ENCODE data around the gene RCAN2.

The RCAN2 gene

DNA sequence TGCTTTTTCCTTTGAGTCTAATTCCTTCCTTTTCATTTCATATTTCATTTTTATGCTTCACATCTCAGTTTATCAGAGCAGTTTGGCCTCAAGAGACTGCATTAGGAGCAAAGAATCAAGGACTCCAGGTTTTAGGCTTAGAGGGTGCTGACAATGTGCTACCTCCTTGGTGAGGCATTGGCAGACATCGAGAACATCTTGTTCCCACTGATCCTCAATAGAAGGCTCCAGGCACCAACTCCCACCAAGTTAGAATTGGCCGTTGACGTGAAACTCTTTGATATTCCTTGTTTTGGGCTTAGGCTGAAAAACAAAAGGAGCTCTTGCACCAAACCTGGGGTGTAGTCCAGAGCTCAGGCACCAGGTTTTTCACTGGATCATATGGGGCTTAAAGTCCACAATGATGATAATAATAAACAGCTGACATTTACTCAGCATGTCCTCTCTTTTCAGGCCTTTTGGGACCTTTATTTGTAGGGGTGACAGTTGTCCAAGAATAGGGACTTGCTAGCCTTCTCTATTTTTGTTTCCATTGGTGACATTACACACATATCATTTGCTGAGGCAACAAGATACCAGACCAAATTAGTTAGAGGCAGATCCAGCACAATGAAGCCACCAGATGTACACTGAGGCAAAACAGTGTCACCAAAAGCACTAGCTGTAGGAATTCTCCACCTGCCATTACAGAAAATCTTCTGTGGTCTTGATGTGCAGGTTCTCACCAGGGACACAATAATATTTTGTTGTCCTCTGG, 239.5 kb downstream of the RCAN2 start:
- in situ Hi-C loops (cut with HindIII; ENCODE audit: low pct_ligation_motif_present, low pct_unique_long_range_greater_than_20kb, low sequenced_read_pairs), result no loop called here
- no peak for DNase-seq

DNA sequence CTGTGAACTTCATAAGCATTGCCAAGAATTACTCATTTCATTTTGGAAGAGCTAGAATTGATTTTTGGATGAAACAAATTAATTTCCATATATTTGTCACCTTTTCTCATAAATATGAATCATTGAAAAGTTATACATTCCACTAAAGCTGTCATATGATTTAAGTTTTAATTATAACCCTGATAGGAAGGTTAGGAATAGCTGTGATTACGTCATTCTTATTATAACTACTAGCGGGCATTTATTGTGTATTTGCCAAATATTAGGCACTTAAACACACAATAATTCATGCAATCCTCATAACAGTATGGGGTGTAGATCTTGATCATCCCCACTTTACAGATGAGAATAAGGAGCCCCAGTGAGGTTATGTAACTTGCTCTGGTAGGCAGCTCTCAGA, 243.1 kb downstream of the RCAN2 start:
- DNase-seq, result no peak
- in situ Hi-C loops (cut with HindIII; ENCODE audit: low pct_ligation_motif_present, low pct_unique_long_range_greater_than_20kb, low sequenced_read_pairs), result no loop called here

DNA sequence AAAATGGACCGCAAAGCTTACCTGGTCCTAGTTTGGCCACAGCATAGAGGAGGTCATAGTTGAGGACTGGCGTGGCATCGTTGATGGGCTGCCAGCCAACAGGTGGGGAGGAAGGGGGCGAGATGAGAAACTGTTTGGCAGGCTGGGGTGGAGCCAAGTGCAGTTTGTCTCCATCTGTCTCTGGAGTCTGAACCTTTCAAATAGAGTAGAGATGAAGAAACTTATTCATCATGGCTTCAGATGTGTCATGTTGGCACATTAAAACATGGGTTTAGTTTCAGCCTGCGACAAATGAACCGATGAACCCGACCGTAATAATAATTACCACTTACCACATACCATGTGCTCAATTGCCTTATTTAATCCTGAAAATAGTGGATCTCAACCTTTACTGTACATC, 244.5 kb downstream of the RCAN2 start:
- DNase-seq, result no peak
- in situ Hi-C loops (cut with HindIII; ENCODE audit: low pct_ligation_motif_present, low pct_unique_long_range_greater_than_20kb, low sequenced_read_pairs), result no loop called here

DNA sequence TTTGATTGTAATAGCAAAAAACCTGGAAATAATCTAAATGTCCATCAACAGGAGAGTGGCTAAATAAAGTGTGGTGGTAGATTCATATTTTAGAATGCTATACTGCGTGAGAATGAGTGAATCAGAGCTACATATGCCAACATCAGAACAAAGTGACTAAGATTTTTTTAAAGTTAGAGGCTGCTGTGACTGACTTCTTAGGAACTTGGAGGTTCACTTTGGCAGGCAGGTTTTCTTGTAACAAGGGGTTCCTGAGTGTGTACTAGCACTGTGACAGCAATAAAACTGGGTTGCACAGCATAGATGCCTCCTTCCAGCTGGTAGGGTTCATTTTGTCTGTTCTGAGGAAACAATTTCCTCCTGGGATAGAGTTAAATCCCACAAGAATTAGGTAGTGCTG, 245.2 kb downstream of the RCAN2 start:
- DNase-seq, result no peak
- in situ Hi-C loops (cut with HindIII; ENCODE audit: low pct_ligation_motif_present, low pct_unique_long_range_greater_than_20kb, low sequenced_read_pairs), result no loop called here

DNA sequence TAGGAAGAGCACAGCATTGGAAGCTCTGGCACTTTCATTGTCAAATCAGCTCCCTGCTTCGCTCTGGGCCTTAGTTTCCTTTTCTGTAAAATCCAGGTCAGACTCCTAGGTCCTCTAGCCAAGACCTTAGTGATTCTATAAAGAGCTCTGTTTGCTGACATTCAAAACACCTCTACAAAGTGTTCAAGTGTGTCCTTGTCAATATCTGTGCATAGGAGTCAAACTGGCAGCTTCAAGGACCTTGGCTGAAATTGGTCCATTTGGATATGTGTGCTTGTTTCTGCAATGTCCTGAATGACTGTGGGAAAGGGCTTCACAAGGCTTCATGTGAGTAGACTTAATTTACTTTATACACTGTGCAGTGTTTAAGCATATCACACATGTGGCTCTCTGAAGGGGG, 246.6 kb downstream of the RCAN2 start:
- DNase-seq, result no peak
- in situ Hi-C loops (cut with HindIII; ENCODE audit: low pct_ligation_motif_present, low pct_unique_long_range_greater_than_20kb, low sequenced_read_pairs), result no loop called here

DNA sequence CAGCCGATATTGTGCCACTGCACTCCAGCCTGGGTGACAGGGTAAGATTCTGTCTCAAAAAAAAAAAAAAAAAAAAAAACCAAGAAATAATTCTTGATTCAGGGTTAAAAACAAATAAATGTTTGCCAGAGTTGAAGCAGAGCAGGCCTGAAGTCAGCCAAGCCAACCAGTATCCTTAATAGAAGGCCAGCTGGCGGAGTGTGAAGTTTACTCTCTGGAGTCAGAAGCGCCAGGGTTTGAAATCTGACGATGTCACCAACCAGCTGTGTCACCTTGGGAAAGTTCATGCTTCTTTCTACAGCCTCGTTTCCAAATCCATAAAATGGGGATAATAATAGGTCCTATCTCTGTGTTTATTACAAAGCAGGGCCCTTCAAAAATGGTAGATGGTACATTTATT, 247.5 kb downstream of the RCAN2 start:
- no peak for DNase-seq
- in situ Hi-C loops (cut with HindIII; ENCODE audit: low pct_ligation_motif_present, low pct_unique_long_range_greater_than_20kb, low sequenced_read_pairs), result no loop called here

DNA sequence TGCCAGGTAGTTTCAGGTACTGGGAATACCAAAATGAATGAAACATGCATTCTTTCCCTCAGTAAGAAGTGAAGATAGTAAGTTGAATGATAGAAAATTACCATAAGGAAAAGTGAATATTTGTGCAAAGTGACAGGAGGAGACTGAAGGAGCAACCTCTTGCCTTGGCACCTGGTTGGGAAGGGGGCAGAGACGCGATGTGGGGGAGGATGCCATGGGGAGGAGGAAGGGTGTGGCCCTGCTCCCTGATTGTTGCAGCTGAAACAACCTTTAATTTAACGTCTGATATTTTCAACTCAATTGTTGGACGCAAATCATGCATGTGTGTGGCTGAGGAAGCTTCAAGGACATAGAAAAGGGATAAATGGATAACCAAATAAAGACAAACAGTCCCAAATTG, 248.3 kb downstream of the RCAN2 start:
- in situ Hi-C loops (cut with HindIII; ENCODE audit: low pct_ligation_motif_present, low pct_unique_long_range_greater_than_20kb, low sequenced_read_pairs), result no loop called here
- no peak for DNase-seq

DNA sequence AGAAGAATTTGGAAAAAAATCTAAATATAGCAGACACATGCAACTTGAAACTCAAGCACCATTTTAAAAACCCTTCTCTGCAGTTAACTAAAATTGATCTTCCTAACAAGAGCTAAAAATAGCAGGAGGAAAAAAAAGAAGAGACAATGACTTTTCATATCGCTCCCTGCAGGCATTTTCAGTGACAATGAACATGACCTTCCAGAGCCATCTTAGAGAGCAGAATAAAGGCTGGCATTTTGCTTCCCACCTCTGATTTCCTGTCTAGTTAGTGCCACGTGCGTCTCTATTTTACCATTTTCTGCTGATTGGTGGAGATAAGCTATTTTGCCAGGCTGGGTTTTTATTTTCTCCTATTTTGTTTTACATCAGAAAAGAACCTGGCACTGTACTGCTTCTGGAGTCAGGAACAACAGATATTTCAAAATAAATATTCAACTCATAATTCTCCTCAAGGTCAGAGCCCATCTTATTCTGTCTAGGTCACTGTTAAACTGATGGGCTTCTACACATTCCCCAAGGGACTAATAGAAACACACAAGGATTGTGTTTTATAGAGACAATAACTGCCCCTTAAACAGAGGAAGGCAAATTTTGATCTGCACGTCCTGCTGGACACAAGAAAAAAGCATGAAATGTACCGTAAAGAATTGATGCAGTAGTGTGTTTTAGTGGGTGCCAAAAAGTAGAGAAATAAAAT, 250.2 kb downstream of the RCAN2 start:
- in situ Hi-C loops (cut with HindIII; ENCODE audit: low pct_ligation_motif_present, low pct_unique_long_range_greater_than_20kb, low sequenced_read_pairs), result no loop called here
- DNase-seq, result no peak

DNA sequence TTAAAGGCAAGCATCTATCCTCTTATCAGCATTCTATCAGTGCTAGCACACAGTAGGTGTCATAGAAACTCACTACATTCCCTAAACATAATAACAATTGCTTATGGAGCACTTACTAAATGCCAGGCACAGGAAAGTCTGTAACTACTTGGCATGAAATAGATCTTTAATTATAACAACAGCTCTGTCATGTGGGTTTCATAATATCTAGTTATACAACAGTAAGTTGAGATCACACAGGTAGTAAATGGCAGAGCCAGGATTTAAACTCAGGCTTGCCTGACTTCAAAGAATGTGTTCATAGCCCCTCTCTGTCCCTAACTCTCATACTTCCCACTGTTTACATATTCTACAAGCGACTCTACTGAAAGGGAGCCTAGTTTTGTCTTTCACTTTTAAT, 254.5 kb downstream of the RCAN2 start:
- in situ Hi-C loops (cut with HindIII; ENCODE audit: low pct_ligation_motif_present, low pct_unique_long_range_greater_than_20kb, low sequenced_read_pairs), result no loop called here
- no peak for DNase-seq

DNA sequence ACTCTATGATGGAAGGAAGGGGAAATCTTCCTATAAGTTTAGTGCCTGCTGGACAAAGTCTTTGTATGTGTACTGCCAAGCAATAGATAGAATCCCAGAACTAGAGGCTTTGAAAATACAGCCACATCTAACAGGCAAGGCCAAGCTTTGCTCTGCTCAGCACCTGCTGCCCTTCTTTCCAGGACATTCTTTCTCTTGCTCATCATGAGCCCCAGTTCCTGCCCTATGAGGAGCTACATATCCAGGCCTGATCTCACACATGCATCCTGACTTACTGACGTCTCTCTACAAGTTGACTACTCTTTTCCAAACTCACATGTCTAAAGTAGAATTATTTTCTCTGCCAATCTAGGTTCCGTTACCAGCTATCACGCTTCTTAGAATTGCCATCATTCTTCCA, 256.0 kb downstream of the RCAN2 start:
- in situ Hi-C loops (cut with HindIII; ENCODE audit: low pct_ligation_motif_present, low pct_unique_long_range_greater_than_20kb, low sequenced_read_pairs), result no loop called here
- no peak for DNase-seq

DNA sequence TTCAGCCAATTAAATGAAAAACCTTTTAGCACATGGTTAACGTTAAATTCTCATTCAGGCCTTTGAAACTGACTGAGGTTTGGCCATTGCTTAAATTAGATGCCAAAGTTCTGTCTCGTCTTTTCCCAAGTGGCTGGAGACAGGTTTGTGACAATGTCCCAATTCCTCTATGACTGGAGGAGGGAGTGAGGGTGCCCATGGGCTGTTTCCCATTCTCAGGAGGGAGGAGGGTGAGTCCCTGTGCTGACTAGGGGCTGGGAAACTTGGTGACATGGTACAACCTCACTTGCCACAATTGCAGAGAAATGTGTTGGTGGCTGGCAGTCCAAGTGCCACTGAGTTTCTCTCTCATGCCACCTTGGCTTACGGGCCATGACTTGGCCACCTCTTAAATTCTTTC, 256.5 kb downstream of the RCAN2 start:
- in situ Hi-C loops (cut with HindIII; ENCODE audit: low pct_ligation_motif_present, low pct_unique_long_range_greater_than_20kb, low sequenced_read_pairs), result no loop called here
- no peak for DNase-seq

DNA sequence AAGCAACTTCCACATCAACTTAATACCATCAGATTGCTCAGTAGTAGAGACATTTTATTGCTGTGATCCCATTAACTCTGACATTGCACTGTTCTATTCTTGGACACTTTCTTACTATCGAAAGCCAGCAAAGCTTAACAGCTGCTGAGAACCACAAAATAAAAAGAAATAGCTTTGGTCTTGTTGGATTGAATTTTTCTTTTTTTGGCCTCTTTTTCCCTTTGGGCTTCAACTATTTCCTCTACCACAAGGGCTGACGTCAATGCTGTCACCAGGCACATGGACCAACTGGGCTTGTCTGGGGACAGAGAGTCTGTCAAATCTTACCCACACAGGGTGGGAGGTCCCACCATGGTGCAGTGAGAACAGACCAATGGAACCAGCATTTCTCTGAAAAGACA, 257.1 kb downstream of the RCAN2 start:
- DNase-seq, result no peak
- in situ Hi-C loops (cut with HindIII; ENCODE audit: low pct_ligation_motif_present, low pct_unique_long_range_greater_than_20kb, low sequenced_read_pairs), result no loop called here

DNA sequence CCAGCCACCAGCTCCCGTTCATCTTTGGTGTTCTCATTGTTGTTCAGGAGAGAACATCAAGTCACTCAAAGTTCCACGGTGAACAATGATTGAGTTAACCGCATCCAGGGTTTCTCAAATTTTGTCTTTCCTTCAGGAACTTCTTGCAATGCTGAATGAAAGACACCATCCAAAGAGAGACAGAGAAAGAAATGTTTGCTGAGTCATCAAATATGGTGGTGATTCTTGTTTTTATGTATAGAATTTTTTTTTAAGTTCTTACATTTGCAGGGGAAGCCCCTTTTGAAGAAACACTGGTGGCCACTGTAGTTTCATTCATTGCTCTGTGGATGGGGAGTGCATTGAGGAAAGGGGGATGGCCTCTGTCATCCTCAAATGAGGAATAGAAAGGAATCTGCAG, 258.1 kb downstream of the RCAN2 start:
- in situ Hi-C loops (cut with HindIII; ENCODE audit: low pct_ligation_motif_present, low pct_unique_long_range_greater_than_20kb, low sequenced_read_pairs), result no loop called here
- DNase-seq, result no peak

DNA sequence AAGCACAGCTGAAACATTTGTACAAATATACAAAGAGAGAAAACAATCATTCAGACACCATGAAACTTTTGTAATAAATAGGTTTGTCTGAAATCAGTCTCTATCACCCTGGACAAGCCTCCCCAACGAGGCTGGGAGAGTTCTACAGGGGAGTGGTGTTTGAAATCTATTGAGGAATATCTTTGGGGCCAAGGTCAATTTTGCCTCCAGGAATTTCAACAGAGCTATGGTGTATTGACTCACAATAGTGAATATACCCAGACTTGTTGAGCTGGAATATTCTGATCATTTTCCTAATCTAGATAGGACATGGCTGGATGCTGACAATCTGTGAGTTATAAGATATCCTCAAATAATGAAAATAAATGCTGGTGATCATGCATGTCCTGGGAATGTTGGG, 269.0 kb downstream of the RCAN2 start:
- DNase-seq, result no peak
- in situ Hi-C loops (cut with HindIII; ENCODE audit: low pct_ligation_motif_present, low pct_unique_long_range_greater_than_20kb, low sequenced_read_pairs), result no loop called here

DNA sequence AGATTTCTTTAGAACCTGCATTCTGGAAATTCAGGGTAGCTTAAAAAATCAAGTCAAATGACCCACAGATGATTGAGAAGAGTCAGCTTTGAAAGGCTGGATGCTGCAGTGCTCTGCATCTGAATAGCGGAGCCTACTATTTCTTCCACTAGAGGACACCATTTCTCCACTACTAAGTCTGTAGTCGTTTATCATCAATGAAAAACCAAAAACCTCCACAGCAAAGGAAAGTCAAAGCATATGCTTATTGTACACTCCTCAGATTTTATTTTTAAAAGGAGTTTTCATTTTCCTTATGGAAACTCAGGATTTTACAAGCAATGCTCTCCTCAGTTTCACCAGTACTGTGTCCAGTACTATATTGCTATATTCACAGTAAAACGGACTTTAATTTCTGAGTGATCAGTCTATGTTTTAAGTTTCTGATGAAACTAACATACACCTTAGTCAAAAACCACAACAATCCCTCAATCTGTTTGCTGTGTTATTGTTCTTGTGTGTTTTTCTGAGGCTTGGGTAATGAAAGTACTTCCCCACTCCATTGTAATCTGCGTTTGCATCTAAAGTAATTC, 269.9 kb downstream of the RCAN2 start:
- peak; percentile 37 for DNase-seq
- in situ Hi-C loops (cut with HindIII; ENCODE audit: low pct_ligation_motif_present, low pct_unique_long_range_greater_than_20kb, low sequenced_read_pairs), result no loop called here

DNA sequence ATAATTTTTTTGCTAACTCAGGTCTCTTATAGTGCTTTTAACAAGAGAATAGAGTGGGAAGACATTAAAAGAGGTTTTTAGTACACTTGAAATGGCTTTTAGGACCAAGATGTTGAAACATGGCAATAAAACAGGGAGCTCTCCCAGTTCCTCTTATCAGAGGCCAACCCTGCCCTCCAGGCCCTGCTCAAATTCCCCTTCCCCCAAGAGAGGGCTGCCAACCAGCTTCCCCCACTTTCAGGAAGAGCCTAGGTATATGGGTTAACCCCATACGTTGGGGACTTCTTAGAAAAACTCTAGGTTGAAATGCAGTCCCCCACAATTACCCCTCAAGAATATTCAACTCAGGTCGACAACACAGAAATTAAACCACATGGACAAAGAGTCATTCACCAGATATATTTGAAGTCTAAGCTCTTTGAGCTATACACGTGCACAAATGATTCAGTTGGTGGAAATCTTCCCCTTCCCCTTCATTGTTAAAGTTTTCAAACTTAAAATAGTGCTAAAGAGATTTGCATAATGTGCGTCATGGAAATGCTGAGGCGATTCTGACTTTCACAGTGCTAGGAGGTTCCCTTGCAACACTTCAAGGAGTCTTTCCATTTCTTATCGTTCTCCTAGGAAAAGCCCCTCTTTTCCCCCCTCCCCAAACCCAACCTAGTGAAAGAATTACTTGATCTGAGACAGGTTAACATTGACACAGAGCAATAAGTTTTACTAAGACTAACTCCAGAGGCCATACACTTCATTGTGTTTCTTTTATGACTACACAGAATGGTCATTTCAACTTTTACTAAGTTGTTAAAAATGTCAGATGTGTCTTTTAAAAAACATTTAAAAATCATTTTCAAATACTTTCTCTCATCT, 270.7 kb downstream of the RCAN2 start:
- DNase-seq, result no peak
- in situ Hi-C loops (cut with HindIII; ENCODE audit: low pct_ligation_motif_present, low pct_unique_long_range_greater_than_20kb, low sequenced_read_pairs), result no loop called here

DNA sequence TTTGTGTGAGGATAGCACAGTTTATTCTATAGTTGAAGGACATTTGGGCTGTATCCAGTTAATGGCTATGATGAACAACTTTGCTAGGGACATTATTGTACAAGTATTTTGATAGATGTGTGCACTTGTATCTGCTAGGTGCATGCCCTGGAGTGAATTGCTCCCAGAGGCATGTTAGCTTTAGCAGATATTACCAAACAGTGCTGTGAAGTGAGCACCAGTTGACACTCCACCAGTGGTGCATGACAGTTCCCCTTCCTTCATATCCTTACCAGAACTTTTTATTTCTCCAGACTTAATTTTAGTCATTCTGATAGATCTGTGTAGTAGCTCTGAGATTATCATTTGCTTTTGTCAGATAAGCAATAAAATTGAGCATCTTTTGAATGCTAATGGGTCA, 271.6 kb downstream of the RCAN2 start:
- in situ Hi-C loops (cut with HindIII; ENCODE audit: low pct_ligation_motif_present, low pct_unique_long_range_greater_than_20kb, low sequenced_read_pairs), result no loop called here
- DNase-seq, result no peak

DNA sequence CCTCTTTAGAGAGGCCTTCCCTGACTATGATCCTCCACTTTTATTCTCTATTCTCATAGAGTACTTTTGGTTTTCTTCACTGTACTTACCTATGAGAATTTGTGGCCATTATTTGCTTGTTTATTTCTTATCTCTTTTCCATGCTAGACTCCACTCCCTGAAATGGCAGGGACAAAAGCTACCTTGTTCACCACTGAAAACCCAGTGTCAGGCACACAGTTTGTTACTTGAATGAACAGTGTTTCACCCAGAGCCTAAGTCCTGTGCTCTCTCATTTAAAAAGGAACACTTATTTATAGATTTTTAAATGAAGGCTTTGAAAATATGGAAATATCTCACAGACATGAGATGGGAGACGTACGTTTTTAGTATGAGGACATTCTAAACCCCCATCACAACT, 272.8 kb downstream of the RCAN2 start:
- DNase-seq, result no peak
- in situ Hi-C loops (cut with HindIII; ENCODE audit: low pct_ligation_motif_present, low pct_unique_long_range_greater_than_20kb, low sequenced_read_pairs), result no loop called here

DNA sequence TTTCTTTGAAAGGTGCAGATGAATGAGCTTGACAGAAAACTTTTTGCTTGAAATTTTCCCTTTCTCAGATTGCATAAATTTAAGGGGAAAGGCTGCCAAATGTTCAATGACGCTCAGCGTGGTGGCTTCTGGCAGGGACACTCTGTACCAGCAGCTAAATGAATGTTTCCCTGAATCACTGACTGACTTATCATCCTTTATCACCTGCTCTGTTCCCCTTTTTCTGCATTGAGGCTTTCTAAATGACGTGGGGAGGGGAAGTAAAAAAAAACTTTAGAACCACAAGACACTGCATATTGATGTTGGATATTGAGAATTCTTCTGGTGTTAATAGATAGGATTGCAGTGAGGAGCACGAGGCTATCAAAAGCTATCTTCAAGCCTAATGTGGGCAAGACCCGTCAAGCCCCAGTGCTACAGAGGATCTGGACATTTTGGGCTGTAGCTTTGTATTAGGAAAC, 273.5 kb downstream of the RCAN2 start:
- in situ Hi-C loops (cut with HindIII; ENCODE audit: low pct_ligation_motif_present, low pct_unique_long_range_greater_than_20kb, low sequenced_read_pairs), result no loop called here
- DNase-seq, result no peak
